HepG2 (cell line): ENCODE data around the gene SLC35G2. TPM values are rescaled to one million over a fixed set of nuclear protein-coding genes. Genes with fewer than 3 reads are reported as not detected.

ENCODE experiments used
- ATM ChIP-seq: fragments of 450-650 bp; IDR thresholded peaks from 2 replicates; pipeline ENCODE4 v1.7.1; 2017; ENCODE audit warnings: mild to moderate bottlenecking, borderline replicate concordance
- CSRNP2 ChIP-seq: sonication (generic); formaldehyde crosslinking; conservative IDR thresholded peaks from 2 replicates; pipeline ENCODE4 v1.8.0; 2022; ENCODE audit warnings: low read depth, missing genetic modification reagents
- HIC2 ChIP-seq: sonication (generic); formaldehyde crosslinking; IDR thresholded peaks from 2 replicates; pipeline ENCODE4 v1.9.0; 2022; ENCODE audit warnings: low read depth, missing genetic modification reagents
- KDM5A ChIP-seq: fragments of 200-600 bp; sonication (generic); IDR thresholded peaks from 2 replicates; pipeline ENCODE4 v1.7.0; 2018; ENCODE audit warnings: antibody characterized with exemption, mild to moderate bottlenecking, low read length, borderline replicate concordance
- NFKB2 ChIP-seq: sonication (generic); formaldehyde crosslinking; IDR thresholded peaks from 2 replicates; pipeline ENCODE4 v1.4.0; 2020; ENCODE audit warnings: missing genetic modification reagents, borderline replicate concordance
- SAP130 ChIP-seq: IDR thresholded peaks from 2 replicates; pipeline ENCODE4 v1.6.1; 2016; ENCODE audit warnings: low read depth
- SCMH1 ChIP-seq: sonication (generic); formaldehyde crosslinking; IDR thresholded peaks from 2 replicates; pipeline ENCODE4 v1.9.0; 2021; ENCODE audit warnings: missing genetic modification reagents, mild to moderate bottlenecking, borderline replicate concordance
- TMF1 ChIP-seq: sonication (generic); formaldehyde crosslinking; IDR thresholded peaks from 2 replicates; pipeline ENCODE4 v1.8.1; 2022; ENCODE audit warnings: low read depth, missing genetic modification reagents
- ZMAT3 ChIP-seq: sonication (generic); formaldehyde crosslinking; conservative IDR thresholded peaks from 2 replicates; pipeline ENCODE4 v1.7.0; 2021; ENCODE audit warnings: missing genetic modification reagents
- ZNF142 ChIP-seq: sonication (generic); formaldehyde crosslinking; IDR thresholded peaks from 2 replicates; pipeline ENCODE4 v1.4.0; 2020; ENCODE audit warnings: missing genetic modification reagents
- ZNF260 ChIP-seq: sonication (generic); formaldehyde crosslinking; IDR thresholded peaks from 2 replicates; pipeline ENCODE4 v1.4.0; 2020; ENCODE audit warnings: missing genetic modification reagents, low read depth, mild to moderate bottlenecking, borderline replicate concordance
- ZNF281 ChIP-seq: sonication (generic); formaldehyde crosslinking; IDR thresholded peaks from 2 replicates; pipeline ENCODE4 v1.4.0; 2020; ENCODE audit warnings: missing genetic modification reagents, borderline replicate concordance
- ZNF367 ChIP-seq: sonication (generic); formaldehyde crosslinking; IDR thresholded peaks from 2 replicates; pipeline ENCODE4 v1.4.0; 2020; ENCODE audit warnings: missing genetic modification reagents, borderline replicate concordance
- ZNF790 ChIP-seq: sonication (generic); formaldehyde crosslinking; IDR thresholded peaks from 2 replicates; pipeline ENCODE4 v1.8.0; 2022; ENCODE audit warnings: missing genetic modification reagents, mild to moderate bottlenecking, borderline replicate concordance
- polyA plus RNA-seq, 8 experiments: library from polyadenylated mRNA; depleted of rRNA in 3 of 8; stranded (reverse) in 7 of 8; unstranded in 1 of 8; fragments of >200 nt; fragmentation: Illumina TruSeq in 4 of 8; extraction: Trizol in 4 of 8; gene quantifications; 2 replicates each; pipeline versions ENCODE4 v1.2.1 to v1.2.3, GENCODE V29; 2011 to 2016; ENCODE audit warnings: low read depth in 4 of 8, missing spikeins in 1 of 8, mixed read lengths in 1 of 8; ENCODE audit not compliant: insufficient read depth in 1 of 8
- total RNA-seq, 5 experiments: library from RNA; depleted of rRNA; stranded (reverse); fragments of >200 nt; fragmentation: Illumina TruSeq; extraction: Trizol; gene quantifications; 2 replicates each; pipeline ENCODE4 v1.2.3, GENCODE V29; 2016; ENCODE audit warnings: low read depth in 1 of 5

SLC35G2 gene
- total and polyA plus RNA-seq, 2 of the 13 experiments (the other 11 are each of a cell fraction or from before 2014, with no cell fraction given): 7.6 to 10.3 TPM

- TF ChIP-seq ZNF142 (CRISPR knock-in tag) (peak; percentile 77), SAP130 (CRISPR knock-in tag) (peak; percentile 79), TMF1 (peak; percentile 93), ZNF367 (CRISPR knock-in tag) (peak; percentile 32; the same call in 1 of the 2 replicates), ZNF281 (CRISPR knock-in tag) (peak; percentile 47; the same call in 1 of the 2 replicates), HIC2 (CRISPR knock-in tag) (no peak), NFKB2 (peak; percentile 81; the same call in 1 of the 2 replicates), ZMAT3 (CRISPR knock-in tag) (peak; percentile 90; the same call in 1 of the 2 replicates), ATM (no peak), ZNF260 (CRISPR knock-in tag) (no peak), SCMH1 (CRISPR knock-in tag) (no peak), ZNF790 (no peak), KDM5A (peak; percentile 39; the same call in 1 of the 2 replicates), CSRNP2 (CRISPR knock-in tag) (no peak)
These were observed 43.1 kb downstream of the SLC35G2 start, which contains the start of gene NCK1 (continued) for GRCh38 chr3:136861890-136862616.
